ENCODE measurements around the gene C3orf38. TPM values are rescaled to one million over a fixed set of nuclear protein-coding genes. Genes with fewer than 3 reads are reported as not detected.

Gene C3orf38
- polyA plus RNA-seq, 1 experiment, result 22.6 TPM

- TF ChIP-seq, protein P1, sequence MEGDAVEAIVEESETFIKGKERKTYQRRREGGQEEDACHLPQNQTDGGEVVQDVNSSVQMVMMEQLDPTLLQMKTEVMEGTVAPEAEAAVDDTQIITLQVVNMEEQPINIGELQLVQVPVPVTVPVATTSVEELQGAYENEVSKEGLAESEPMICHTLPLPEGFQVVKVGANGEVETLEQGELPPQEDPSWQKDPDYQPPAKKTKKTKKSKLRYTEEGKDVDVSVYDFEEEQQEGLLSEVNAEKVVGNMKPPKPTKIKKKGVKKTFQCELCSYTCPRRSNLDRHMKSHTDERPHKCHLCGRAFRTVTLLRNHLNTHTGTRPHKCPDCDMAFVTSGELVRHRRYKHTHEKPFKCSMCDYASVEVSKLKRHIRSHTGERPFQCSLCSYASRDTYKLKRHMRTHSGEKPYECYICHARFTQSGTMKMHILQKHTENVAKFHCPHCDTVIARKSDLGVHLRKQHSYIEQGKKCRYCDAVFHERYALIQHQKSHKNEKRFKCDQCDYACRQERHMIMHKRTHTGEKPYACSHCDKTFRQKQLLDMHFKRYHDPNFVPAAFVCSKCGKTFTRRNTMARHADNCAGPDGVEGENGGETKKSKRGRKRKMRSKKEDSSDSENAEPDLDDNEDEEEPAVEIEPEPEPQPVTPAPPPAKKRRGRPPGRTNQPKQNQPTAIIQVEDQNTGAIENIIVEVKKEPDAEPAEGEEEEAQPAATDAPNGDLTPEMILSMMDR (IDR thresholded peaks at IDR 0.05; ENCODE audit: low read depth, low read length), result no peak
- Histone ChIP-seq H3K4me3 (ENCODE audit: low read depth, low read length) (no peak overlapping the region), H3K9me3 (ENCODE audit: control insufficient read depth, insufficient read depth, low read length) (no peaks in the 10 kb centered on the region), H3K27ac (ENCODE audit: low read depth, low read length) (no peak overlapping the region), H3K27me3 (ENCODE audit: control insufficient read depth, insufficient read depth, low read length) (no peaks in the 10 kb centered on the region)
- POLR2A ChIA-PET, result no interaction called here
- DNase-seq (ENCODE audit: low read depth, low spot score), result no peak
- CTCF ChIA-PET, result interaction anchor here (2.5 kb wide), 1 partner anchor 29 kb away, joined by 8 read pairs; no protein-coding TSS in a partner anchor
Observed at GRCh38 chr3:88142094-88142624, 7.6 kb upstream of the C3orf38 start.

DNA sequence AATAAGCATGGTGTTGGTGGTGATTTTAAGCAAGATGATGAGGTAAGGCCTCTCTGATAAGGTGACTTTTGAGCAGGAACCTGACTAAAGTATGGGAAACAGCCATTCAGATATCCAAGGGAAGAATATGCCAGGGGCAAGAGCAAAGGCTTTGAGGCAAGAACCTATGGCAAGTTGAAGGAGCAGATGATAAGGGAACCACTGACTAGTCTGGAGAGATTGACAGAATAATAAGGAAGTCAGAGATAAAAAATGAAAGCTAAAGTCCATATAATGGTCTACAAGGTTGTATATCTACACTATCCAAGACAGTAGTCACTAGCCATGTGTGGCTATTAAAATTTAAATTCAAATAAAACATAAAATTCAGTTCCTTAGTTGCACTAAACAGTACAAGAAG lies 2.5 kb upstream of the C3orf38 start:
- POLR2A ChIA-PET, result no interaction called here

GRCh38 chr3:88148651-88149050 lies 1.1 kb upstream of the C3orf38 start:
- TF ChIP-seq, protein P1 (IDR thresholded peaks at IDR 0.05; ENCODE audit: low read depth, low read length), result no peak
- Histone ChIP-seq H3K27me3 (ENCODE audit: control insufficient read depth, insufficient read depth, low read length) (no peaks in the 10 kb centered on the region), H3K4me3 (ENCODE audit: low read depth, low read length) (peak overlapping the region; percentile 100), H3K9me3 (ENCODE audit: control insufficient read depth, insufficient read depth, low read length) (no peaks in the 10 kb centered on the region; the same call in 1 of the 2 replicates), H3K27ac (ENCODE audit: low read depth, low read length) (no peak overlapping the region)
- CTCF ChIA-PET, result interaction anchor here (1.2 to 1.4 kb wide), 2 partner anchors 35 to 798 kb away, joined by 4 to 5 read pairs; no protein-coding TSS in a partner anchor
- DNase-seq (ENCODE audit: low read depth, low spot score), result no peak
- POLR2A ChIA-PET, result interaction anchor here (2.5 kb wide), 1 partner anchor 90 kb away, joined by 17 read pairs; the partner anchor contains the start of genes CGGBP1 and ZNF654

More for the DNA sequence above, 2.5 kb upstream of the C3orf38 start:
- Histone ChIP-seq H3K27me3 (ENCODE audit: control insufficient read depth, insufficient read depth, low read length) (no peaks in the 10 kb centered on the region), H3K4me3 (ENCODE audit: low read depth, low read length) (no peak overlapping the region), H3K9me3 (ENCODE audit: control insufficient read depth, insufficient read depth, low read length) (no peaks in the 10 kb centered on the region; the same call in 1 of the 2 replicates), H3K27ac (ENCODE audit: low read depth, low read length) (no peak overlapping the region)
- CTCF ChIA-PET, result no interaction called here
- TF ChIP-seq, protein P1 (IDR thresholded peaks at IDR 0.05; ENCODE audit: low read depth, low read length), result no peak
- no peak for DNase-seq (ENCODE audit: low read depth, low spot score)

DNA sequence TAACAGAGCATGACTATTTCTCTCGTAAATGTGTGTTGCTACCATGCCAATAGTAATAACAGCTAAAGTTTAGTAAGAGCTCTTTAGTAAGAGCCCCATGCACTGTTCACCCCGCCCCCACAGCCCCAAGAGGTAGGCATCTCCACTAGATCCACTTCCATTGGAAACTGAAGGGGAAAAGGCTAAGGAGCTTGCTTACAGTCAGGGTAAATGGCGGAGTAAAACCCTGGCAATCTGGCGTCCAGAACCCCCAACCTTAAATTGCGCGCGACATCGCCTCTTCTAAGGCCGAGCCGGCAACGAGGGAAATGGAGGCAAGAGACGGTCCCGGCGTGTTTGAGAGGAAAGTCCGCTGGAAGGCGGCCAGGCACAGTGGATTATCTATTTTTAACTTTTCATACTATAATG lies 654 bp upstream of the C3orf38 start:
- H3K4me3 ChIP-seq (ENCODE audit: low read depth, low read length), result peak overlapping the region; percentile 100
- ChIA-PET CTCF (interaction anchor here (1.0 to 1.4 kb wide), 3 partner anchors 20 to 798 kb away, joined by 3 to 5 read pairs (median 4); no protein-coding TSS in a partner anchor), POLR2A (interaction anchor here (2.5 kb wide), 1 partner anchor 90 kb away, joined by 17 read pairs; the partner anchor contains the start of genes CGGBP1 and ZNF654)
- DNase-seq (ENCODE audit: low read depth, low spot score), result no peak
- no peaks in the 10 kb centered on the region for H3K27me3 ChIP-seq (ENCODE audit: control insufficient read depth, insufficient read depth, low read length)
- TF ChIP-seq, protein P1 (IDR thresholded peaks at IDR 0.05; ENCODE audit: low read depth, low read length), result no peak
- peak overlapping the region; percentile 35 for H3K27ac ChIP-seq (ENCODE audit: low read depth, low read length)
- no peaks in the 10 kb centered on the region; the same call in 1 of the 2 replicates for H3K9me3 ChIP-seq (ENCODE audit: control insufficient read depth, insufficient read depth, low read length)

GRCh38 chr3:88150371-88150770 lies 612 bp downstream of the C3orf38 start:
- TF ChIP-seq, protein P1 (IDR thresholded peaks at IDR 0.05; ENCODE audit: low read depth, low read length), result no peak
- POLR2A ChIA-PET, result interaction anchor here (2.5 kb wide), 1 partner anchor 92 kb away, joined by 17 read pairs; the partner anchor contains the start of genes CGGBP1 and ZNF654
- peak overlapping the region; percentile 85 for H3K27ac ChIP-seq (ENCODE audit: low read depth, low read length)
- CTCF ChIA-PET, result interaction anchor here (0.8 kb wide), 2 partner anchors 12 to 97 kb away, joined by 3 read pairs; no protein-coding TSS in a partner anchor
- H3K27me3 ChIP-seq (ENCODE audit: control insufficient read depth, insufficient read depth, low read length), result no peaks in the 10 kb centered on the region
- no peaks in the 10 kb centered on the region; the same call in 1 of the 2 replicates for H3K9me3 ChIP-seq (ENCODE audit: control insufficient read depth, insufficient read depth, low read length)
- no peak for DNase-seq (ENCODE audit: low read depth, low spot score)
- peak overlapping the region; percentile 100 for H3K4me3 ChIP-seq (ENCODE audit: low read depth, low read length)

All from AG04450 (cell line).